NCI-H510A treated with DMSO at 0.1 percent for 48 hours (cell line): ENCODE results near the gene CNDP1.
"Not testable (repeated sequence)": the region's sequence is repeated elsewhere in the genome, so short reads cannot be mapped to it uniquely, and the experiment has no call there.

Source experiments
- DNase-seq: peaks from one replicate; lab custom pipeline; 2025; lab: John Stamatoyannopoulos, UW

The CNDP1 gene

GRCh38 chr18:74546007-74546406 is 11.7 kb downstream of the CNDP1 start:
- DNase-seq, result no peak

- DNase-seq, result no peak
Measured at GRCh38 chr18:74546751-74547530, 12.6 kb downstream of the CNDP1 start.

- DNase-seq, result no peak
Measured at GRCh38 chr18:74547860-74548259, 13.6 kb downstream of the CNDP1 start.

GRCh38 chr18:74549591-74550104 is 15.3 kb downstream of the CNDP1 start:
- DNase-seq, result no peak

GRCh38 chr18:74550886-74551285 is 16.6 kb downstream of the CNDP1 start:
- no peak for DNase-seq

GRCh38 chr18:74551452-74551851 is 17.2 kb downstream of the CNDP1 start:
- no peak for DNase-seq

- peak; percentile 100 for DNase-seq
Measured at GRCh38 chr18:74551936-74552555, 17.7 kb downstream of the CNDP1 start.

- DNase-seq, result no peak
Measured at GRCh38 chr18:74556126-74556525, 21.8 kb downstream of the CNDP1 start.

- DNase-seq, result no peak
Measured at GRCh38 chr18:74558096-74558495, 23.8 kb downstream of the CNDP1 start.

GRCh38 chr18:74562131-74562730 is 27.9 kb downstream of the CNDP1 start:
- DNase-seq, result no peak

- no peak for DNase-seq
Measured at GRCh38 chr18:74562775-74563174, 28.5 kb downstream of the CNDP1 start.

GRCh38 chr18:74563999-74564398 is 29.7 kb downstream of the CNDP1 start:
- DNase-seq, result no peak

- not testable (repeated sequence) for DNase-seq
Measured at GRCh38 chr18:74565164-74565563, 30.9 kb downstream of the CNDP1 start.

- DNase-seq, result not testable (repeated sequence)
Measured at GRCh38 chr18:74565993-74566392, 31.7 kb downstream of the CNDP1 start.

GRCh38 chr18:74567822-74568221 is 33.5 kb downstream of the CNDP1 start:
- no peak for DNase-seq

GRCh38 chr18:74569401-74569800 is 35.1 kb downstream of the CNDP1 start:
- no peak for DNase-seq

- DNase-seq, result no peak
Measured at GRCh38 chr18:74570266-74570665, 36.0 kb downstream of the CNDP1 start.

- no peak for DNase-seq
Measured at GRCh38 chr18:74571895-74572680, 37.8 kb downstream of the CNDP1 start.

GRCh38 chr18:74573053-74573452 is 38.8 kb downstream of the CNDP1 start:
- no peak for DNase-seq

GRCh38 chr18:74574916-74575315 is 40.6 kb downstream of the CNDP1 start:
- DNase-seq, result no peak

GRCh38 chr18:74577019-74577418 is 42.7 kb downstream of the CNDP1 start:
- DNase-seq, result no peak

GRCh38 chr18:74579496-74580065 is 45.3 kb downstream of the CNDP1 start:
- no peak for DNase-seq
